ENCODE measurements around the gene LRRC3.

LRRC3 gene

GRCh38 chr21:44440241-44441040, 14.9 kb upstream of the LRRC3 start:
- no peak for DNase-seq

DNA sequence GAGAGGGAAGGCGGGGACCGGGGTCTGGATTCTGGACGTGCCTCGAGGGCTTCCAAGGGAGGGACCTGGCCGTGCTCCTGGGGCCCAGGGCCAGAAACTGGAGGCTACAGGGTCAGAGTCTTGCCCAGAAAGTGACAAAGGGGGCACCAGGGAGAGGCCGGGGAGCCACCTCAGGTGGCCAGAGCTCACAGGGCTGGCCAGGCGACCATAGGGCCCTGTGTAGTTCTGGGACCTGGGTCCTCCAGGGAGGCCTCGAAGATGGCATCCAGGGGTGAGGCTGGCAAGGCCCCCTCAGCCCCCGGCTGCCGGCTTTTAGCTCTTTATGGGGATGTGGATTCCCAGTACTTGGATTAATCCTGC, 14.3 kb upstream of the LRRC3 start:
- DNase-seq, result no peak

GRCh38 chr21:44441581-44442265, 13.6 kb upstream of the LRRC3 start:
- no peak for DNase-seq

DNA sequence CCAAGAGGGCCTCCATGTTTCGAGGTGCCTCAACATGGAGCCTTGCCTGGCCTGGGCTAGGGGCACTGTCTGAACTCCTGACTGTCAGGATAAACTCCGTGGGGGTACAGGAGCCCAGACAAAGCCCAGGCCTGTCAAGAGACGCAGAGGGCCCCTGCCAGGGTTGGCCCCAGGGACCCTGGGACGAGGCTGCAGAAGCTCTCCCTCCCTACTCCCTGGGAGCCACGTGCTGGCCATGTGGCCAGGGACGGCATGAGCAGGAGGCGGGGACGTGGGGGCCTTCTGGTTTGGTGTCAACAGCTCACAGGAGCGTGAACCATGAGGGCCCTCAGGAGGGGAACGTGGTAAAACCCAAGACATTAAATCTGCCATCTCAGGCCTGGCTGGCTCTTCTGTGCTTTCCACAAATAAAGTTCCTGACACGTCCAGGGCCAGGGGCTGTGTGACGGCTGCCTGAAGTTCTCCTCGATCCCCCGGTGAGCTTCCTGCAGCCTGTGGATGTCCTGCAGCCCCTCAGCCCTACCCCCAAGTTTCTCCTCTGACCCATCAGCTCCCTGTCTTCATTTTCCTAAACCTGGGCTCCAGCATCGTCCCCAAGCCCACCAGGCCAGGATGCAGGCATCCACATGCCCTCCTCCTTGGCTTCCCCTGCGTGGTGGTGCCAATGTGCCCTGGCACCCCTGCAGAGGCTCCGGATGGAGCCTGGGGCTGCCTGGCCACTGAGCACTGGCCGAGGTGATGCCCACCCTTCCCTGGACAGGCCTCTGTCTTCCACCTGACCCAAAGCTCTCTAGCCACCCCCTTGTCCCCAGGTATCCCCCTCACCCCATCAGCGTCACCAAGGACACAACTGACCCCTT, 12.8 kb upstream of the LRRC3 start:
- DNase-seq, result no peak

DNA sequence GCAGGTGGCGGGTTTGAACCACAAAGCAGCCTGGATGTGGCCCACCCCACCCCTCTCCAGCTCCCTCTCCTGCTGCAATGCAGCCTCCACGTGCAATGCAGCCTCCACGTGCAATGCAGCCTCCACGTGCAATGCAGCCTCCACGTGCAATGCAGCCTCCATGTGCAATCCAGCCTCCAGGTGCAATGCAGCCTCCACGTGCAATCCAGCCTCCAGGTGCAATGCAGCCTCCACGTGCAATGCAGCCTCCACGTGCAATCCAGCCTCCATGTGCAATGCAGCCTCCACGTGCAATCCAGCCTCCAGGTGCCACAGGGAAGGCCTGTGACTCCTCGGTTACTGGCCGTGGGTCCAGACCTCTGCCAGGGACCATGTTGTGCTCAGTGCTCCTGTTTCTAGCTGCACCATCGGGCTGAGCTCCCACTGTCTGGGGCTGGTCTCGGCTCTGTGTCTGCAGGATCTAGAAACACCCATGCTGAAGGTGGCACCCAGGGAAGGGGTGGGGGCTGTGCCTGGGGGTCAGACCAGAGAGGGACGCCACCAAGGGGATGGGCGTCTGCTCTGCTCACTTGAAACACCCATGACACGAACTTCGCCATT, 11.9 kb upstream of the LRRC3 start:
- no peak for DNase-seq

GRCh38 chr21:44443891-44444285, 11.4 kb upstream of the LRRC3 start:
- DNase-seq, result no peak

GRCh38 chr21:44444286-44444931, 10.9 kb upstream of the LRRC3 start:
- no peak for DNase-seq

DNA sequence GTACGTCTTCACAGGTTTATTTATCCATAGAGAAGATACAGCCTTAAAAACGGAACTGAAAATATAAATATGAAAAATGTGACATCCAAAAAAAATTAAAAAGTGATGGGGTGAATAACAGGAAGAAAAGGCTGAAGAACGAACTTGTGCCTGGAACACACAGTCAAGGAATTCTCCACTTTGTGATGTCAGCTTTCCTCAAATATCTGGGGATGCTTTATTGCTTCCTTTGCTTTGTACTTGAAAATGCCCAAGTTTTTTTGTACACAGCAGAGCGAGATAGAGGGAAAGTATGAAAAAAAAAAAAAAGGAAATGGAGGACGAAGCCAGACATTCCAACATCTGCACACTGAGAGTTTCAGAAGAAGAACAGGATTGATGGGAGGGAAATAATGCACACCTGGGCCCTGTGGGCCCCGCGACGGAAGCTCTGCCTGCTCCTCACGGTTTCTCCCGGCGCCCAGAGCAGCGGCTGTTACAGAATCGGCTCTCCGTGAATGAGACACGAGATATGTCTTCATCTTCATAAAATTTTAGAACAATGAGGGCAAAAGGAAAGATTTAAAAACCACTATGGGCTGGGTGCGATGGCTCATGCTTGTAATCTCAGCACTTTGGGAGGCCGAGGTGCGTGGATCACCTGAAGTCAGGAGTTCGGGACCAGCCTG, 10.0 kb upstream of the LRRC3 start:
- DNase-seq, result no peak

GRCh38 chr21:44448651-44449131, 6.6 kb upstream of the LRRC3 start:
- no peak for DNase-seq

- DNase-seq, result no peak
Observed at GRCh38 chr21:44449473-44450363, 5.6 kb upstream of the LRRC3 start.

GRCh38 chr21:44450402-44450801, 4.9 kb upstream of the LRRC3 start:
- DNase-seq, result no peak

- no peak for DNase-seq
Observed at GRCh38 chr21:44450999-44451398, 4.3 kb upstream of the LRRC3 start.

DNA sequence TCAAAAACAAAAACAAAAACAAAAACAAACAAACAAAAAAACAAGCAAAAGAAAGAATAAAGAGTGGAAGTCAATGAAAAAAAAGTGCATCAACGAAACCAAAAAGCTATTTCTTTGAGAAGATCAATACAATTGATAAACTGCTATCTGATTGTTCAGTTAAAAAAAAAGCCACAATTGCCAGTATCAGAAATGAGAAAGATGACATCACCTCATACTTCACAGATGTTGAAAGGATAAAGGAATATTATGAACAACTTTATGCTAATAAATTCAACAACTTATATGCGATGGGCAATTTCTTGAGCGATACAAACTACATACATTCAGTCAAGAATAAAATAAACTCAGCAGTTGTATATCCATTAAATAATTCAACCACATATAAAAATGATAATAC, 2.2 kb upstream of the LRRC3 start:
- DNase-seq, result no peak

GRCh38 chr21:44454058-44454457, 1.3 kb upstream of the LRRC3 start:
- DNase-seq, result no peak

DNA sequence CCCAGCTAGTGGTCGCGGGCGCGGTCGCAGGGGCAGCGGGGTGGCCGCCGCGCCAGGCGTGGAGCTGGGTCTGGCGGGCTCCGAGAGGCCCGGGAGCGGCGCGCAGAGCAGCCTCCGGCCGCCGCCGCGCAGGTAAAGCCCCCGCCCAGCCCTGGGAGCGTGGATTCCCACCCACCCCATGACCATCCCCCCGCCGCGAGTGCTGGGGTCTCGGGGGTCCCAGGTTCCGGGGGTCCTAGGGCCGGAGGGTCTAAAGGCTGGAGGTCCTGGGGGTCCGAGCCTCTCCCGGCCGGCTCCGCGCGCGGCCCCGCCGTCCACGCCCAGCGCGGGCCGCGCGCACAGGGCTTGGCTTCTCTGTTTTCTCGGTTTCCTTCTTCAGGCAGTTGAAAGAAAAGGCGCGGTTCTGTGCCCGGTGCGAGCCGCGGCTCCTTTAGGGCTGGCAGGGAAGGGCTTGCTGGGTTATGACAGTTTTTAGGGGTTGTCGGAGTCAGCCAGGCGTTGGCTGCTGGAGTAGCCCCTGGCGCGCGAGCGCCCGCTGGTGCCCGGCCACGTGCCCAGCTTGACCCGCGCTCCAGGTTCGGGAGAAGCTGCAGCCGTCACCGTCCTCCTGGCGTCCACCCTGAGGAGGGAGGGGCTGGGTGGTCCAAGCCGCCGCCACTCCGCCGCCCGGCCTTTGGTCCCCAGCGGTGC, 359 bp downstream of the LRRC3 start:
- DNase-seq, result peak; percentile 33

- DNase-seq, result no peak
Observed at GRCh38 chr21:44456214-44456914, 1.1 kb downstream of the LRRC3 start.

- no peak for DNase-seq
Observed at GRCh38 chr21:44456915-44457736, 1.8 kb downstream of the LRRC3 start.

DNA sequence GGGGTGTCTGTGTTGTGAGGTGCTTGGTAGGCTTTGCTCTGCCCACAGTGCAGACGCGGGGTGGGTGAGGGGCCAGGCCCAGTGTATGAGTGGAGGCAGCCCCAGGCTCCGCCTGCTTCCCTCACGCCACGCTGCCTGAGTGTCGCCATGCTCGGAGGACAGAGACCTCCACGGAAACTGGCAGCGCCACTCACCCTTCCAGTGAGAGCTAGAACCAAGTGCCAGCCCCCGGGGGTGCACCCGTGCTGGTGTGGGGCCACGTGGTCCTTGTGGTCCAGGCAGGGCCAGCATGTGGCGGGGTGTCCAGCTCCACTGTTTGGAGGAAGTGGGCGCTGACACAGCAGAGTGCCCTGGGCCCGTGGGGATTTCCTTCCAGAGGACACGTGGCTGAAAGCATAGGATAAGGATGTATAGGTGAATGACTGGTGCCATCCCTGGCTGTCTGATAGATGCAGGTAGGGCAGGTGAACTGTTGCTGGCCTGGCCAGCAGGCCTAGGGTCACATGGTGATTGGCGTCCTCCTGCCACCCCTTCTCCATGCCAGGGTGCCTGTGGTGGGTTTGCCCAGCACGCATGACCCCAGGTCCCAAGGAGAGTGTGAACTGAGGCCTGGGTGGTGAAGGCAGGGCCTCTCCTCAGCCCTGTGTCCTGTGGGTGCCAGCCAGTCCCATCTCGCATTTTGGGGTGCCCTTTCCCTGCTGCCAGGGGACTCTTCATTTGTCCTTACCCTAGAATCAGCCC, 3.8 kb downstream of the LRRC3 start:
- DNase-seq, result no peak
